Muscle of leg (tissue), 9 donors: Measurements from ENCODE around the gene TMEM202. TPM values are rescaled to one million over a fixed set of nuclear protein-coding genes. Genes with fewer than 3 reads are reported as not detected.

ENCODE experiments used
- polyA plus RNA-seq, 8 donors: library from polyadenylated mRNA; unstranded; fragments of 120-200 nt; gene quantifications; one replicate each; pipeline versions ENCODE4 v1.2.1 to v1.2.3, GENCODE V29; 2013; ENCODE audit warnings: inconsistent platforms in 1 of 8, low replicate concordance in 1 of 8; ENCODE audit not compliant: insufficient read length in 8 of 8, insufficient read depth in 1 of 8
- total RNA-seq: library from RNA; stranded (reverse); fragments of 120-200 nt; gene quantifications from one replicate; pipeline ENCODE4 v1.2.4, GENCODE V29; 2013

Gene TMEM202
- total and polyA plus RNA-seq, 9 donors: 0.21 TPM; not detected in 8

Other genes starting within 250 kb of the TMEM202 start
- gene GRAMD2A, start 200.5 kb upstream of the TMEM202 start, total RNA-seq: 0.98 TPM
- gene GRAMD2A, start 200.5 kb upstream of the TMEM202 start, polyA plus RNA-seq: 1 to 10 TPM in 6 of 8 donors, under 1 TPM in 2; 0.61 to 2.8 (median 1.6) TPM
- gene PKM, start 167.1 kb upstream of the TMEM202 start, total RNA-seq: 727 TPM
- 100 to 1,000 TPM; 731 to 984 (median 848) TPM for gene PKM, start 167.1 kb upstream of the TMEM202 start, polyA plus RNA-seq
- gene PARP6, start 125.8 kb upstream of the TMEM202 start, total RNA-seq: 54.7 TPM
- gene PARP6, start 125.8 kb upstream of the TMEM202 start, polyA plus RNA-seq: 10 to 100 TPM; 39.0 to 64.2 (median 50.5) TPM
- gene CELF6, start 78.1 kb upstream of the TMEM202 start, total RNA-seq: 1.2 TPM
- gene CELF6, start 78.1 kb upstream of the TMEM202 start, polyA plus RNA-seq: 1 to 10 TPM in 5 of 8 donors, under 1 TPM in 3; 0.48 to 2.6 (median 1.4) TPM
- 58.1 TPM for gene HEXA, start 22.3 kb upstream of the TMEM202 start, total RNA-seq
- gene HEXA, start 22.3 kb upstream of the TMEM202 start, polyA plus RNA-seq: 10 to 100 TPM; 42.6 to 59.9 (median 53.4) TPM
- 54.2 TPM for gene ARIH1, start 76.0 kb downstream of the TMEM202 start, total RNA-seq
- gene ARIH1, start 76.0 kb downstream of the TMEM202 start, polyA plus RNA-seq: 100 to 1,000 TPM in 7 of 8 donors, 10 to 100 TPM in 1; 99.7 to 150 (median 125) TPM